Fibroblast of skin of abdomen (primary cell): ENCODE data around the gene ALCAM.
"Not testable (repeated sequence)": the region's sequence is repeated elsewhere in the genome, so short reads cannot be mapped to it uniquely, and the experiment has no call there.

Experiments
- DNase-seq: peaks from one replicate; pipeline ENCODE4 v3.0.0-alpha.2; 2013

Gene ALCAM

GRCh38 chr3:105356988-105357387, 9.7 kb upstream of the ALCAM start:
- no peak for DNase-seq

DNA sequence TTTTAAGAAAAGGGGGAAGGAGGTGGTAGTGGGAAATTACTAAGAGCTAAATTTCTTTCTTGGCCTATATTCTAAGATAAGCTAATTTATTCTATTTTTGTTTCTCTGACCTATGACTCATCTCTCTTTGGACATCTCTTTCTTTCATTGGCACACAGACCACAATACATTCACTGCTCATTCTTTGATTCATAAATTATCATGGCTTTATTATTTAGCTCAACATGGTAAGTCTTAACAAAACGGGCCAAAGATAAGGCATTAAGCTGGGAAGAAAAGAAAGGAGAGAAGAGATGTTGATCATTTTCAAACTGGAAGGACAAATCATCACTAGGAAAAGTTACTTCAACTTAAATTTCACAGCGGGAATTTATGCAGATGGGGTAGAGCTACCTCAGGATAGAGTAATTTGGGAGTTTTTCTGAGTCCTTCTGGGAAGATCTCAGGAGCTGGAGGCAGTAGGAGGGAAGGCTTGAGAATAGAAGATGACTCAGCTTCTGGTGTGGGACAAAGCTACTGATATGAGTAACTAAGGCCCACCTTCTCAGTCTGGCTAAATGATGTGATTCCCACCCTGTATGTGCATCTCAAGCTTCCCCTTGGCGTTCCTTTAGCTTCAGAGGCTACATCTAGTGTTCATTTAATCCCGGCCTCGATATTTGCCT, 7.5 kb upstream of the ALCAM start:
- peak; percentile 66 for DNase-seq

GRCh38 chr3:105360003-105360402, 6.7 kb upstream of the ALCAM start:
- peak; percentile 51 for DNase-seq

- DNase-seq: peak; percentile 64
These were observed 4.6 kb upstream of the ALCAM start for GRCh38 chr3:105362021-105362665.

DNA sequence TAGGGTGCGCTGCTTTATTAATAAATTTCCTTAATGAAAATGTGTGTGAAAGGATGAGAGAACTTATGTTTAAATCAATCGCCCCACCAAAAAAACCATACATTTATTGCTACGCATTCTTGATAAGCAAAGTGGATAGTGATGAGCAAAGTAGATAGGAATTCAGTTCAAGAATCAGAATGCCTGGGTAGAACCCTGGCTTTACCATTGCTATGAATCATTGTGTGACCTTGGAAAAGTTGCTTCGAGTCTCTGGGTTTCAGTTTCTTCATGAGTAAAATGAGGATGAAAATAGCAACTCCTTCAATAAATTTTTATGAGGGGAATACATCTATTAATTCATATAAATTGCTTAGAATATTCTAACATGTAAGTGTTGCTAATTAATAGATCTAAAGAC, 2.6 kb upstream of the ALCAM start:
- DNase-seq: peak; percentile 80

- DNase-seq: no peak
These were observed 1.7 kb upstream of the ALCAM start for GRCh38 chr3:105365081-105365390.

DNA sequence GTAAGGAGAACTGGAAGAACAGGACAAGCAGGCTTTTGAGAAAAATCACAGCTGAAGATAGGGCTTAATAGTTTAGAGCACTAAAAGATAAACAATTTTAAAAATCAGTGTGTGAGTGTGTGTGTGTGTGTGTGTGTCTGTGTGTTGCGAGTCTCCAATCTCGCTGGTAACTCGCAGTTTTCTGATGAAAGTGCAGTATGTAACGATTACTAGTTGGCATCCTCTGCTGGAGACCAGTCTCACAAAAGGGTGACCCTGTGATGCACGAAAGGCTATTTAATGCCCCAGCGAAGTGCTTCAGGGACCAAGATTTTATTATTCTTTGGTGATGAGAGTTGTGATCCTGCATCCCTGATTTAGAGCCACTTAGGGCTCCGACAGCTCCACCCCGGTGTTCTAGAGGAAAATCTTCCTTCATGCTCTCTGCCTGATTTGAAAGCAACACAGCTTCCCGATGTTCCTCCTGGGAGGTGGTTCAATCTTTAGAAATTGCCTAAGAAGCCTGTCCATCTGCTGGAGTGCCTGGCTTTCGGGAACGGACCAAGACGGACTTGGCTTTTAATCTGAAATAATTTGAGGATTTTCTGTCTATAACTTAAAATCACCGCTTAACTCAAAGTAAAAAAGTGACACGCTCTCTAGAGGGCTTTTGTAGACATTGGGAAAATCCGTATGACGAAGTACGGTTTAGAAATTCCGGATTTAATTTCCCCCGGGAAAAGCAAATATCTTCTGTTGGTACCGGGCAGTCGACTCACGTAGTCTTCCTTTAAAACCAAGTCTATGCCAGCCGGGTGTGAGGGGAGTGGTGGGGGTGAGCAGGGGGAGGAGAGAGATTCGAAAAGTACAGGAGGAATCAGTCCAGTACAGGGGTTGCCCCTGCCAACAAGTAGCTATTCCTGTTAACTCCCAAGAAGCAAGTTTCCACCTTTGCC, 1.1 kb upstream of the ALCAM start:
- peak; percentile 71 for DNase-seq

GRCh38 chr3:105367063-105367405, 325 bp downstream of the ALCAM start:
- DNase-seq: no peak

GRCh38 chr3:105367406-105368213, 901 bp downstream of the ALCAM start:
- DNase-seq: peak; percentile 65

GRCh38 chr3:105368566-105369499, 2.1 kb downstream of the ALCAM start:
- DNase-seq: peak; percentile 58

- peak; percentile 74 for DNase-seq
These were observed 3.0 kb downstream of the ALCAM start for GRCh38 chr3:105369500-105370371.

- no peak for DNase-seq
These were observed 6.7 kb downstream of the ALCAM start for GRCh38 chr3:105373383-105373782.

- DNase-seq: no peak
These were observed 9.2 kb downstream of the ALCAM start for GRCh38 chr3:105375750-105376511.

GRCh38 chr3:105377716-105378115, 11.0 kb downstream of the ALCAM start:
- no peak for DNase-seq

DNA sequence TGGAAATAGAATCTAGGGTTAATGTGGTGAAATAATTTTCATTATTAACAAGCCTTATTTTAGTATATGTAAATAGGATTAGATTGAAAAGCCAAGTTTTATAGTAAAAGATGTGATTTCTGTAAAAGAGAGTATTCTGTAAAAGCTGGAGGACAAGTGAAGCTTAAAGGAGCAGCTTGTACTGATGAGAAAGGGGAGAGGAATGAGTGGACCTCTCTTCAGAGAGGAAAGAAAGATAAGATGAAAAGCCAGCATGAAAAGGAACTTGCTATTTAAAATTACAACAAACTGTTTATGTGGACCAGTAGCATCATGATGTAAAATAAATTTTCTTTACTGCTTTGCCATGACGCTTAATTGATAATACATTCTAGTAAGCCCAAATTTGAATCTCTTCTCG, 18.5 kb downstream of the ALCAM start:
- no peak for DNase-seq

DNA sequence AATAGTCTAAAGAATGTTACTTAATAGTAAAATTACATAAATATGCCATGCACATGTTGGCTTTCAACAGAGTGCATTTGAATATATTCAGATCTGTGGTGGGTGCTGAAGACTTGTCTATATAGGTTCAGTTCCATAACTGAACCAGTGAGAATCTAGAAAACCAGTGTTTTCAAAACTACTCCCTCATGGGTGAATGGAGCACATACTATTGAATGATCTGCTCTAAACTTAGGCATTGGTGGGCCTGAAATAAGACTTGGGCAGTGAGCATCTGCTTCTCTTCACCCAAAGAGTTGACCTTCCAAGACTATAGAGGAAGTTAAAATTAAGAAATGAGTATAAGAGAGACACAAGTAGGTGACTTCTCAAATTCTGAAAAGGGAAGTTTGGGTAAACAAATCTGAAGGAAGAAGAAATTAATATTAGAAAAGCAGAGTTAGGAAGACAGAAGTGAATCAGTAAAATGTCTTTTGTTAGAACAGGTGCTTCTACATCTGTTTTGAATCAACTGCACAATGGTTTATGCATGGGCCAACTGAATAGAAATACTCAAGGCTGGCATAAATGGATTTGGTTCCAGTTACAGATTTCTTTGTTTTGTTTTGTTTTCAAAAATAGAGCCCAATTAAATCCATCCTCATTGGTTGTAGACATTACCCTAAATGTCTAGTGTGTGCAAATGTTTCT, 19.3 kb downstream of the ALCAM start:
- no peak for DNase-seq

DNA sequence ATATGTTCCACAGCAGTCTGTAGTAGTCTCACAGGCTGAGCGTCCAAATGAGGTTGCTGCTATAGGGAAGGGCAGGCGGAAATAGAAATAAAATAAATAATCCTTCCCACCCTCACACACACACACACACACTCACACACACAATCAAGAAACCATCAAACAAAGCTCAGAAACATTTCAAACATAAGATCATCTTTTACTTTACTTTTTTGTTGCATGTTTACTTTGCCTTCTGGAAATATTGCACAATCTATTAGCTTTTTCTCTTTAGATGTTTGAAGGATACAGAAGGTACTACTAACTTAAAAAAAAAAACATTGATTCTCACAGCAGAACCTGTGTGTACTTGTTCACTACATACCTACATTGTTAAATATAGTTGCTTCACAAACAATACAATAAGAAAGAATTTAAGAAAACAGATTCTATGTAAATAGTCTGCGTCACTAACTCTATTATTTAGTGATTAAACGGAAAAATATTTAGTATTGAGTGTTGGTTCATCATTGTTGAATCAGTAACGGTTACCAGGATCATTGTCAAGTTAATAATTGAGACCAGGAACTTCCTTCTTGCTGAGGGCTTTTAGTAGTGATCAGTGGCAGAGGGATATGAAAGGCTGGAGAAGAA, 20.5 kb downstream of the ALCAM start:
- peak; percentile 38 for DNase-seq

GRCh38 chr3:105388176-105388575, 21.5 kb downstream of the ALCAM start:
- DNase-seq: no peak

GRCh38 chr3:105389759-105390158, 23.1 kb downstream of the ALCAM start:
- DNase-seq: not testable (repeated sequence)
